ENCODE results near the gene F8.

DNA sequence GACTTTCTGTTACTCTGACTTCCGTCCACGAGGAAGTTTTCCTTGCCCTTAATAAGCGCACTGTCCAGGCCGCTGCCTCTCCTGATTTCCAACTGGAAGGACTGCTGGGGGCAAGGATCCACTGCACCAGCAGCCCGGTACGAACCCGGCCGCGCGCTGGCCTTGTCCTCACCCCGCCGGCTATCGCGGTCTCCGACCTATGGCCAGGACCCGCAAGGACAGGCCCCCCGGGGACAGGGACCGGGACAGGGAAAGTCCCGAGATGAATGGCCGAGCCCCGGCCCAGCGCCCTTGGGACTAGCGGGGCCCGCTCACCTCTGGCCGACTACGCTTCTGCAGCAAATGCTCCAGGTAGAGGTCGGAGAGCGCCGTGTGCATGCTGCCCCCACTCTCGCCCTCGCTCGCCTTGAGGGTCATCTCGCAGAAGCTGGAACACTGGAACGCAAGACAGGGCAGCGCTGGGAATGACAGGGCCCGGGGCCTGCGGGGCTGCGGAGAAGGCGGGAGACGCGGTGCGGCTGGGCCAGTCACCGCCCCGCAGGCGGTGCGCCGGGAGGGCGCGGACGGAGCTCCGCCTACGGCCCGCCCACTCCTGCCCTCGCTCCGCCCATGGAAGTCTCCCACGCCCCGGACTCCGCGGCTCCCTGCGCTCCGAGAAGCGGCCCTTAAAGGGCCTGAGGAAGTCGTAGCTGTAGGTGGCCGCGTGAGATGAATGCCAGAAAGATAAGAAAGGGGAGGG is 217.4 kb downstream of the F8 start, which contains the start of gene MPP1:
- TF ChIP-seq, protein P1, sequence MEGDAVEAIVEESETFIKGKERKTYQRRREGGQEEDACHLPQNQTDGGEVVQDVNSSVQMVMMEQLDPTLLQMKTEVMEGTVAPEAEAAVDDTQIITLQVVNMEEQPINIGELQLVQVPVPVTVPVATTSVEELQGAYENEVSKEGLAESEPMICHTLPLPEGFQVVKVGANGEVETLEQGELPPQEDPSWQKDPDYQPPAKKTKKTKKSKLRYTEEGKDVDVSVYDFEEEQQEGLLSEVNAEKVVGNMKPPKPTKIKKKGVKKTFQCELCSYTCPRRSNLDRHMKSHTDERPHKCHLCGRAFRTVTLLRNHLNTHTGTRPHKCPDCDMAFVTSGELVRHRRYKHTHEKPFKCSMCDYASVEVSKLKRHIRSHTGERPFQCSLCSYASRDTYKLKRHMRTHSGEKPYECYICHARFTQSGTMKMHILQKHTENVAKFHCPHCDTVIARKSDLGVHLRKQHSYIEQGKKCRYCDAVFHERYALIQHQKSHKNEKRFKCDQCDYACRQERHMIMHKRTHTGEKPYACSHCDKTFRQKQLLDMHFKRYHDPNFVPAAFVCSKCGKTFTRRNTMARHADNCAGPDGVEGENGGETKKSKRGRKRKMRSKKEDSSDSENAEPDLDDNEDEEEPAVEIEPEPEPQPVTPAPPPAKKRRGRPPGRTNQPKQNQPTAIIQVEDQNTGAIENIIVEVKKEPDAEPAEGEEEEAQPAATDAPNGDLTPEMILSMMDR (conservative IDR thresholded peaks at IDR 0.05), result no peak
- no peak for TF ChIP-seq ZFX (IDR thresholded peaks at IDR 0.05)
